Common myeloid progenitor, CD34-positive (primary cell): ENCODE data around the gene TEAD1.

Experiments used
- CTCF ChIA-PET: fragments of 350-600 bp; sonication (Branson Sonifier 250); formaldehyde crosslinking; loops from one replicate; lab custom pipeline; 2021; ENCODE audit warnings: antibody characterized with exemption; lab: Charles Lee
- POLR2A ChIA-PET: fragments of 350-600 bp; sonication (Branson Sonifier 250); formaldehyde crosslinking; loops from one replicate; lab custom pipeline; 2021; ENCODE audit warnings: antibody characterized with exemption; lab: Charles Lee
- DNase-seq, 3 donors: peaks; one replicate each; pipeline versions ENCODE4 v3.0.0 to v3.0.0-alpha.2; 2013
- H3K27ac ChIP-seq, 2 experiments: 1 replicate in 1 of 2; 2 replicates in 1 of 2; pipeline ENCODE4 v1.7.0; 2013; ENCODE audit warnings: inconsistent platforms in 2 of 2, low read length in 2 of 2, mild to moderate bottlenecking in 2 of 2, low read depth in 1 of 2, moderate library complexity in 1 of 2; ENCODE audit not compliant: severe bottlenecking in 2 of 2, insufficient read depth in 1 of 2, poor library complexity in 1 of 2
- H3K27me3 ChIP-seq, 5 experiments: replicated peaks in 2 of 5; 1 replicate in 3 of 5; 2 replicates in 2 of 5; pipeline versions ENCODE4 v1.6.1 to v1.7.0; 2013; ENCODE audit warnings: low read length in 4 of 5, mild to moderate bottlenecking in 2 of 5, moderate library complexity in 2 of 5, inconsistent platforms in 1 of 5; ENCODE audit not compliant: insufficient read depth in 5 of 5, control insufficient read depth in 4 of 5
- H3K36me3 ChIP-seq, 4 experiments: 1 replicate in 2 of 4; 2 replicates in 2 of 4; pipeline versions ENCODE4 v1.6.1 to v1.7.0; 2013; ENCODE audit warnings: low read length in 3 of 4, control low read depth in 1 of 4, mild to moderate bottlenecking in 1 of 4; ENCODE audit not compliant: control insufficient read depth in 4 of 4, insufficient read depth in 4 of 4
- H3K4me1 ChIP-seq, 4 experiments: 1 replicate in 3 of 4; 2 replicates in 1 of 4; pipeline versions ENCODE4 v1.6.1 to v1.7.1; 2013; ENCODE audit warnings: low read length in 3 of 4, mild to moderate bottlenecking in 3 of 4, control low read depth in 1 of 4, inconsistent platforms in 1 of 4, moderate library complexity in 1 of 4; ENCODE audit not compliant: control insufficient read depth in 4 of 4, insufficient read depth in 4 of 4; ENCODE audit errors: control extremely low read depth in 1 of 4
- H3K4me3 ChIP-seq, 7 experiments: 1 replicate in 4 of 7; 2 replicates in 3 of 7; pipeline versions ENCODE4 v1.5.1 to v1.7.0; 2013; ENCODE audit warnings: mild to moderate bottlenecking in 7 of 7, low read length in 6 of 7, moderate library complexity in 6 of 7, inconsistent platforms in 2 of 7, low read depth in 2 of 7, control low read depth in 1 of 7; ENCODE audit not compliant: insufficient read depth in 4 of 7, control insufficient read depth in 1 of 7; ENCODE audit errors: extremely low read depth in 1 of 7
- H3K9me3 ChIP-seq, 5 experiments: 1 replicate in 4 of 5; 2 replicates in 1 of 5; pipeline versions ENCODE4 v1.6.1 to v1.7.1; 2013; ENCODE audit warnings: low read length in 4 of 5, mild to moderate bottlenecking in 2 of 5, inconsistent platforms in 1 of 5, low read depth in 1 of 5, moderate library complexity in 1 of 5; ENCODE audit not compliant: control insufficient read depth in 4 of 5, insufficient read depth in 2 of 5; ENCODE audit errors: control extremely low read depth in 1 of 5
- WGBS: methylation state at CpG from one replicate; pipeline ENCODE4 v1.1.5; 2013; ENCODE audit not compliant: insufficient coverage; 5-methylcytosine and 5-hydroxymethylcytosine counted together

The TEAD1 gene

GRCh38 chr11:12773591-12773990, 99.4 kb downstream of the TEAD1 start:
- peaks cover 0 to 10% (median 9%) of the 10 kb centered on the region in 4 experiments for H3K4me1 ChIP-seq
- peaks cover 0 to 26% (median 2%) of the 10 kb centered on the region in 5 experiments for H3K27me3 ChIP-seq
- H3K36me3 ChIP-seq: no peaks in the 10 kb centered on the region
- peaks cover 0 to 1% (median 0%) of the 10 kb centered on the region in 5 experiments for H3K9me3 ChIP-seq
- no peak overlapping the region for H3K4me3 ChIP-seq
- H3K27ac ChIP-seq: no peak overlapping the region
- POLR2A ChIA-PET: no interaction called here
- CTCF ChIA-PET: no interaction called here
- DNase-seq: no peak
- no CpG with 5 or more reads among the region's 2 CpGs for WGBS

DNA sequence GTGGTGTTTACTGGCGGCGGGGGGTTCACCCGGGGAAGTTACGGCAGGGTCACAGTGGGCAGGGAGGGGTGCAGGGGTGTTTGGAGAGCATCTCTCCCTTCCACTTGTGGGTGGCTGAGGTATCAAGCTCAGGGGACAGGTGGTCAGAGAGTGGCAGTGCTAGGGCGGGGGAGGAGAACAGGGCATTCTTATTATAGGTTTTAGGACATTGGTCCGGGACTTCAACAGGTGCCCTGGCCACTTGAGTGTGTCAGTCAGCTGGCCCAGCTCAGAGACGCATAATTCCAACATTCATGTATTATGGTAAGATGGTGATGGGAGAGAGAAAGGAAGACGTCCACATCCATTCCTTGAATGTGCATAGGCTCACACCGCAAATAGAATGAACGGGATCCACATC, 101.7 kb downstream of the TEAD1 start:
- Histone ChIP-seq H3K36me3 (no peaks in the 10 kb centered on the region), H3K4me3 (no peak overlapping the region), H3K9me3 (peaks cover 0 to 1% (median 0%) of the 10 kb centered on the region in 5 experiments), H3K4me1 (no peaks in the 10 kb centered on the region), H3K27ac (no peak overlapping the region), H3K27me3 (peaks cover 0 to 30% (median 2%) of the 10 kb centered on the region in 5 experiments)
- ChIA-PET CTCF (interaction anchor here (1.2 kb wide), 1 partner anchor 24 kb away, joined by 3 read pairs; no protein-coding TSS in a partner anchor), POLR2A (no interaction called here)
- WGBS: 94% methylated on average over 8 of the region's 10 CpGs
- DNase-seq: no peak

DNA sequence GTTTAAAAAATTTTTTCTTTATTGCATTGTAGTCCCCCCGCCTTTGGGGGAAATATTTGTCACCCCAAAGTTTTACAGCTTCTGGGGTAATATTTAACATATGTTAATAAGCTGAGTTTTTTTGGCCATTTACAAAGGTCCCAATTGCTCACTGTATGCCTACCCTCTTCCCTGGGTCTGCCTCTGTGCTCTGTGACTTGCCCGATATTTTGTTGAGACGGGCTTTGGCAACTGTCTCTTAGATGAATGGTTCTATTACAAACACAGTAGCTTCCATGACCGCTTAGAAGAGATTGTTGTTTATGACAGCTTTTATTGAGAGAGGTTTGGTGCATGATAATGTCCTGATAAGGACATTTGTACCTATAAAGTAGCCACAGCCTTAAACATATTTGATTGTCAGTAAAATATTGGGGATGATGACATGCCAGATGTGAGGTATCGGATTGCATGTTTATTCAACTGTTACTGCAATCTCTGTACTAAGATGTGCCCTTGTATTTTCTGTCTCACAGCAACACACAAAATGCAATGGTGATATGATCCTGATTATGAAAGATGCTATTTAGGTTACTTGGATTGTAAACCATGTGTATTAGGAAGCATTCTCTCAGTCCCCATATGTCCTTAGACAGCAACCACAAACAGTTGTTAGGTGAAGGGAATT, 103.1 kb downstream of the TEAD1 start:
- H3K27ac ChIP-seq: no peak overlapping the region
- no peak overlapping the region for H3K4me3 ChIP-seq
- H3K4me1 ChIP-seq: no peaks in the 10 kb centered on the region
- peaks cover 0 to 1% (median 0%) of the 10 kb centered on the region in 5 experiments for H3K9me3 ChIP-seq
- ChIA-PET CTCF (no interaction called here), POLR2A (no interaction called here)
- peaks cover 0 to 33% (median 0%) of the 10 kb centered on the region in 5 experiments for H3K27me3 ChIP-seq
- WGBS: 95% methylated on average over 3 of the region's 5 CpGs
- DNase-seq: no peak
- no peaks in the 10 kb centered on the region for H3K36me3 ChIP-seq

GRCh38 chr11:12778240-12778905, 104.2 kb downstream of the TEAD1 start:
- Histone ChIP-seq H3K27ac (no peak overlapping the region), H3K4me1 (no peaks in the 10 kb centered on the region), H3K27me3 (peaks cover 0 to 28% (median 0%) of the 10 kb centered on the region in 5 experiments), H3K9me3 (no peaks in the 10 kb centered on the region), H3K36me3 (no peaks in the 10 kb centered on the region), H3K4me3 (no peak overlapping the region)
- no peak for DNase-seq
- WGBS: 81% methylated on average over 2 of the region's 2 CpGs
- POLR2A ChIA-PET: no interaction called here
- CTCF ChIA-PET: no interaction called here

DNA sequence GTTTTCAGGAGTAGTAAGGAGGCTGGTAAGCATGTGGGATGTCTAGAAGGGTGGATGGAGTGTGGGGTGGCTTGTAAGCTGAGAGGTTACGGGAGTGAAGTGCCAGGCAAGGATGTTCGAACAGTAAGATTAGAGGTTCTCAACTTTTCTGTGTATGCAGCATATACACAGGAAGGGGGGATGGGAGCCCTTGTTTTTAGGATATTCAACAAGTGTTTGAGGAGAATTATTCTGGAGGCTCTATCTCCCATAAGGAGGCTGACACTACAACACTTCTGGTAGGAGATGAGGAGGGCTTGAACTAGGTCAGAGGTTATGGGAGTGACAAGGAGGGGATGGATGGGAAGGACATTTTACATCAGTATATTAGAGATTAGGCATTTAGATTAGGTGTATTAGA, 109.5 kb downstream of the TEAD1 start:
- peaks cover 0 to 34% (median 9%) of the 10 kb centered on the region in 5 experiments for H3K27me3 ChIP-seq
- DNase-seq: no peak
- no peaks in the 10 kb centered on the region for H3K9me3 ChIP-seq
- CTCF ChIA-PET: no interaction called here
- no peaks in the 10 kb centered on the region for H3K36me3 ChIP-seq
- WGBS: 100% methylated on average over 2 of the region's 2 CpGs
- POLR2A ChIA-PET: no interaction called here
- H3K27ac ChIP-seq: no peak overlapping the region
- H3K4me1 ChIP-seq: no peaks in the 10 kb centered on the region
- H3K4me3 ChIP-seq: no peak overlapping the region

GRCh38 chr11:12784445-12784844, 110.2 kb downstream of the TEAD1 start:
- Histone ChIP-seq H3K36me3 (no peaks in the 10 kb centered on the region), H3K4me3 (no peak overlapping the region), H3K9me3 (no peaks in the 10 kb centered on the region), H3K4me1 (no peaks in the 10 kb centered on the region), H3K27me3 (peaks cover 0 to 34% (median 9%) of the 10 kb centered on the region in 5 experiments), H3K27ac (no peak overlapping the region)
- 42% methylated on average over 2 of the region's 3 CpGs for WGBS
- DNase-seq: no peak
- ChIA-PET POLR2A (no interaction called here), CTCF (no interaction called here)

DNA sequence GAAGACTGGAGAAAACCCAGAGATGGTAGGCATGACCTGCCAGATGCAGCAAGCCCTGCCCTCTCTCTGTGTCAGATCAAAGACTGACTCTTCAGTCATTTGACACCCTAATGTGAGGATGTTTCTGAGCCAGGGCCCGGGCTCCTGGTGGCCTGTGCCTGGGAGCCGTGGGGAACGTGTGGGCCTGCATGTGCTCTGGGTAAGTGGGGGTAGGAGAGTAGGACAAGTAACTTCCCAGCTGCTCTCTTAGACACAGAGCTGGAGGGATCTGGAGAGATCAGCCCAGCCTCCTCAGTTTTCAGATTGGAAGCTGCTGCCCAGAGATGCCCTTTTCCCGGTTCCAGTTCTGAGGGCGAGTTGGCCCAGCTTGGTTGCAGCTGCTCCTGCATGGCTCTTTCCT, 110.8 kb downstream of the TEAD1 start:
- Histone ChIP-seq H3K9me3 (no peaks in the 10 kb centered on the region), H3K27me3 (peaks cover 0 to 30% (median 9%) of the 10 kb centered on the region in 5 experiments), H3K4me3 (no peak overlapping the region), H3K36me3 (no peaks in the 10 kb centered on the region), H3K4me1 (no peaks in the 10 kb centered on the region), H3K27ac (no peak overlapping the region)
- no peak for DNase-seq
- ChIA-PET CTCF (no interaction called here), POLR2A (no interaction called here)
- 78% methylated on average over 5 of the region's 5 CpGs for WGBS
